MM.1S (cell line): ENCODE data around the gene TSSC4.

Experiments used
- CTCF ChIP-seq: fragments of 300-600 bp; sonication (generic); IDR thresholded peaks from 2 replicates; pipeline ENCODE4 v1.5.1; 2016; ENCODE audit warnings: antibody characterized with exemption, low read length, mixed read lengths
- EZH2phosphoT487 ChIP-seq: fragments of 300-600 bp; sonication (generic); IDR thresholded peaks from 2 replicates; pipeline ENCODE4 v1.6.1; 2018; ENCODE audit warnings: antibody characterized with exemption, low read length

DNA sequence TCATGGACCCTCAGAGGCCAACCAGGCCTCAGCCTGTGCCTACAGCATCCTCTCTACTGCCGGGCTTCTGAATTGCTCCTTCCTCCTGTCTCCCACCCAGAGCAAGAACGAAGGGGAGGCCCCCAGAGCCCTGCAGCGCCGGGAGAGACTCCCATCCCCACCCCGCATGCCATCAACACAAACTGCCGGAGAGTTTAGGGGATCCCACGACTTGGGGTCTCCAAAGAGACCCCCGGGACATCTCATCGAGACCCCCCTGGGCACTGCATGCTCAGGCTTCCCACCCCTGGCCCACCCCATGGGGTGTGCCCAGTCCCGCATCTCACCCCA is 31.7 kb upstream of the TSSC4 start:
- TF ChIP-seq CTCF, result no peak
- TF ChIP-seq EZH2phosphoT487, result no peak
